Measurements from ENCODE around the gene DTWD1. TPM values are rescaled to one million over a fixed set of nuclear protein-coding genes. Genes with fewer than 3 reads are reported as not detected.

The DTWD1 gene
- total and polyA plus RNA-seq, 2 of the 13 experiments (the other 11 are each of a cell fraction or from before 2014, with no cell fraction given), result 12.7 to 18.3 TPM

DNA sequence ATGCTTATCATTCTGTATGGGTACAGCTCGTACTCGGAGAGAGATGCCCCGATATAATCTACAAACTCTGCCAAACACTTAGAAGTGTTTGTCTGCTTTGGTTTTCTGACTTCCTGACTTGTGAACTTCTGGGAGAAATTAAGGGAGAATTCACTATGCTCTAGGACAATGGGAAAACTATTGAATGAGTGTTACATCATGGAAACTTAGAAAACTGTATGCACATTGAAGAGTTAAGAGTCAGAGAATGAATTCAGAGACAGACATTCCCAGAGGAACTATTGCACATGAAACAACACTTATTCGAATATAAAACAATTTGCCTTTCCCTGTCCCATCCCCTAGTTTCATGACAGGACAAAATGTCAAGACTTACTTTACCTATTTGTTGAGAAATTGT lies 57.8 kb downstream of the DTWD1 start:
- intact Hi-C loops (cut with micrococcal nuclease; ENCODE audit: unreplicated experiment), result no loop called here
- 3% methylated on average over 4 of the region's 4 CpGs for WGBS (ENCODE audit: low lambda C conversion rate)
- ChIA-PET CTCF (ENCODE audit: low intra/inter-chr PET ratio, low total read pairs) (no interaction called here), POLR2A (no interaction called here)
- Histone ChIP-seq H3K36me3 (replicated peaks in 1 of 2; ENCODE audit: control insufficient read depth in 1 of 2, insufficient read depth in 2 of 2, low read length in 2 of 2) (no peaks in the 10 kb centered on the region), H3K4me3 (replicated peaks in 1 of 3; ENCODE audit: insufficient read depth in 1 of 3, low read depth in 2 of 3, low read length in 3 of 3) (no peak overlapping the region), H3K9me3 (ENCODE audit: low read length) (no peaks in the 10 kb centered on the region), H3K27ac (ENCODE audit: extremely low read length, insufficient read depth, low read length) (no peak overlapping the region), H4K20me1 (ENCODE audit: insufficient read depth, low read length) (no peaks in the 10 kb centered on the region), H3K27me3 (ENCODE audit: control insufficient read depth in 1 of 2, insufficient read depth in 2 of 2, low read length in 2 of 2) (no peaks in the 10 kb centered on the region), H3K4me1 (ENCODE audit: insufficient read depth, low read length) (no peaks in the 10 kb centered on the region), H3K4me2 (ENCODE audit: low read depth, low read length) (no peak overlapping the region), H3K9ac (ENCODE audit: insufficient read depth, low read depth, low read length) (no peak overlapping the region), H2AFZ (ENCODE audit: low read length) (no peak overlapping the region), H3K79me2 (ENCODE audit: insufficient read depth, low read length) (no peaks in the 10 kb centered on the region)
- BruUV-seq (replicated peaks), result no TSS peak
- no peak for DNase-seq (ENCODE audit: low spot score)
- no peak for ATAC-seq
- FAIRE-seq, result no peak
- in situ Hi-C loops (cut with HindIII; ENCODE audit: extremely low pct_ligation_motif_present, low pct_unique_long_range_greater_than_20kb), result no loop called here
- TF ChIP-seq, protein P1, sequence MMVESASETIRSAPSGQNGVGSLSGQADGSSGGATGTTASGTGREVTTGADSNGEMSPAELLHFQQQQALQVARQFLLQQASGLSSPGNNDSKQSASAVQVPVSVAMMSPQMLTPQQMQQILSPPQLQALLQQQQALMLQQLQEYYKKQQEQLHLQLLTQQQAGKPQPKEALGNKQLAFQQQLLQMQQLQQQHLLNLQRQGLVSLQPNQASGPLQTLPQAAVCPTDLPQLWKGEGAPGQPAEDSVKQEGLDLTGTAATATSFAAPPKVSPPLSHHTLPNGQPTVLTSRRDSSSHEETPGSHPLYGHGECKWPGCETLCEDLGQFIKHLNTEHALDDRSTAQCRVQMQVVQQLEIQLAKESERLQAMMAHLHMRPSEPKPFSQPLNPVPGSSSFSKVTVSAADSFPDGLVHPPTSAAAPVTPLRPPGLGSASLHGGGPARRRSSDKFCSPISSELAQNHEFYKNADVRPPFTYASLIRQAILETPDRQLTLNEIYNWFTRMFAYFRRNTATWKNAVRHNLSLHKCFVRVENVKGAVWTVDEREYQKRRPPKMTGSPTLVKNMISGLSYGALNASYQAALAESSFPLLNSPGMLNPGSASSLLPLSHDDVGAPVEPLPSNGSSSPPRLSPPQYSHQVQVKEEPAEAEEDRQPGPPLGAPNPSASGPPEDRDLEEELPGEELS (CRISPR knock-in tag; IDR thresholded peaks at IDR 0.05), result no peak
- TF ChIP-seq FOXA3 (CRISPR knock-in tag; IDR thresholded peaks at IDR 0.05) (no peak), ZNF234 (CRISPR knock-in tag; conservative IDR thresholded peaks at IDR 0.05) (no peak), FOSL1 (CRISPR knock-in tag; IDR thresholded peaks at IDR 0.05; ENCODE audit: borderline replicate concordance) (no peak), CBFB (CRISPR knock-in tag; IDR thresholded peaks at IDR 0.05) (no peak)
- TF ChIP-seq, protein P2, sequence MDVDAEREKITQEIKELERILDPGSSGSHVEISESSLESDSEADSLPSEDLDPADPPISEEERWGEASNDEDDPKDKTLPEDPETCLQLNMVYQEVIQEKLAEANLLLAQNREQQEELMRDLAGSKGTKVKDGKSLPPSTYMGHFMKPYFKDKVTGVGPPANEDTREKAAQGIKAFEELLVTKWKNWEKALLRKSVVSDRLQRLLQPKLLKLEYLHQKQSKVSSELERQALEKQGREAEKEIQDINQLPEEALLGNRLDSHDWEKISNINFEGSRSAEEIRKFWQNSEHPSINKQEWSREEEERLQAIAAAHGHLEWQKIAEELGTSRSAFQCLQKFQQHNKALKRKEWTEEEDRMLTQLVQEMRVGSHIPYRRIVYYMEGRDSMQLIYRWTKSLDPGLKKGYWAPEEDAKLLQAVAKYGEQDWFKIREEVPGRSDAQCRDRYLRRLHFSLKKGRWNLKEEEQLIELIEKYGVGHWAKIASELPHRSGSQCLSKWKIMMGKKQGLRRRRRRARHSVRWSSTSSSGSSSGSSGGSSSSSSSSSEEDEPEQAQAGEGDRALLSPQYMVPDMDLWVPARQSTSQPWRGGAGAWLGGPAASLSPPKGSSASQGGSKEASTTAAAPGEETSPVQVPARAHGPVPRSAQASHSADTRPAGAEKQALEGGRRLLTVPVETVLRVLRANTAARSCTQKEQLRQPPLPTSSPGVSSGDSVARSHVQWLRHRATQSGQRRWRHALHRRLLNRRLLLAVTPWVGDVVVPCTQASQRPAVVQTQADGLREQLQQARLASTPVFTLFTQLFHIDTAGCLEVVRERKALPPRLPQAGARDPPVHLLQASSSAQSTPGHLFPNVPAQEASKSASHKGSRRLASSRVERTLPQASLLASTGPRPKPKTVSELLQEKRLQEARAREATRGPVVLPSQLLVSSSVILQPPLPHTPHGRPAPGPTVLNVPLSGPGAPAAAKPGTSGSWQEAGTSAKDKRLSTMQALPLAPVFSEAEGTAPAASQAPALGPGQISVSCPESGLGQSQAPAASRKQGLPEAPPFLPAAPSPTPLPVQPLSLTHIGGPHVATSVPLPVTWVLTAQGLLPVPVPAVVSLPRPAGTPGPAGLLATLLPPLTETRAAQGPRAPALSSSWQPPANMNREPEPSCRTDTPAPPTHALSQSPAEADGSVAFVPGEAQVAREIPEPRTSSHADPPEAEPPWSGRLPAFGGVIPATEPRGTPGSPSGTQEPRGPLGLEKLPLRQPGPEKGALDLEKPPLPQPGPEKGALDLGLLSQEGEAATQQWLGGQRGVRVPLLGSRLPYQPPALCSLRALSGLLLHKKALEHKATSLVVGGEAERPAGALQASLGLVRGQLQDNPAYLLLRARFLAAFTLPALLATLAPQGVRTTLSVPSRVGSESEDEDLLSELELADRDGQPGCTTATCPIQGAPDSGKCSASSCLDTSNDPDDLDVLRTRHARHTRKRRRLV (CRISPR knock-in tag; IDR thresholded peaks at IDR 0.05), result no peak
- TF ChIP-seq, protein P3, sequence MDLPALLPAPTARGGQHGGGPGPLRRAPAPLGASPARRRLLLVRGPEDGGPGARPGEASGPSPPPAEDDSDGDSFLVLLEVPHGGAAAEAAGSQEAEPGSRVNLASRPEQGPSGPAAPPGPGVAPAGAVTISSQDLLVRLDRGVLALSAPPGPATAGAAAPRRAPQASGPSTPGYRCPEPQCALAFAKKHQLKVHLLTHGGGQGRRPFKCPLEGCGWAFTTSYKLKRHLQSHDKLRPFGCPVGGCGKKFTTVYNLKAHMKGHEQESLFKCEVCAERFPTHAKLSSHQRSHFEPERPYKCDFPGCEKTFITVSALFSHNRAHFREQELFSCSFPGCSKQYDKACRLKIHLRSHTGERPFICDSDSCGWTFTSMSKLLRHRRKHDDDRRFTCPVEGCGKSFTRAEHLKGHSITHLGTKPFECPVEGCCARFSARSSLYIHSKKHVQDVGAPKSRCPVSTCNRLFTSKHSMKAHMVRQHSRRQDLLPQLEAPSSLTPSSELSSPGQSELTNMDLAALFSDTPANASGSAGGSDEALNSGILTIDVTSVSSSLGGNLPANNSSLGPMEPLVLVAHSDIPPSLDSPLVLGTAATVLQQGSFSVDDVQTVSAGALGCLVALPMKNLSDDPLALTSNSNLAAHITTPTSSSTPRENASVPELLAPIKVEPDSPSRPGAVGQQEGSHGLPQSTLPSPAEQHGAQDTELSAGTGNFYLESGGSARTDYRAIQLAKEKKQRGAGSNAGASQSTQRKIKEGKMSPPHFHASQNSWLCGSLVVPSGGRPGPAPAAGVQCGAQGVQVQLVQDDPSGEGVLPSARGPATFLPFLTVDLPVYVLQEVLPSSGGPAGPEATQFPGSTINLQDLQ (CRISPR knock-in tag; IDR thresholded peaks at IDR 0.05), result no peak
- TF ChIP-seq, protein P4, sequence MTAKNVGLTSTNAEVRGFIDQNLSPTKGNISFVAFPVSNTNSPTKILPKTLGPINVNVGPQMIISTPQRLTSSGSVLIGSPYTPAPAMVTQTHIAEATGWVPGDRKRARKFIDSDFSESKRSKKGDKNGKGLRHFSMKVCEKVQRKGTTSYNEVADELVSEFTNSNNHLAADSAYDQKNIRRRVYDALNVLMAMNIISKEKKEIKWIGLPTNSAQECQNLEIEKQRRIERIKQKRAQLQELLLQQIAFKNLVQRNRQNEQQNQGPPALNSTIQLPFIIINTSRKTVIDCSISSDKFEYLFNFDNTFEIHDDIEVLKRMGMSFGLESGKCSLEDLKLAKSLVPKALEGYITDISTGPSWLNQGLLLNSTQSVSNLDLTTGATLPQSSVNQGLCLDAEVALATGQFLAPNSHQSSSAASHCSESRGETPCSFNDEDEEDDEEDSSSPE (CRISPR knock-in tag; IDR thresholded peaks at IDR 0.05), result no peak

Measured in HepG2 (cell line).